ENCODE data around the gene CACNG5. TPM values are rescaled to one million over a fixed set of nuclear protein-coding genes. Genes with fewer than 3 reads are reported as not detected.

Gene CACNG5
- total and polyA plus RNA-seq, 2 donors (not counting 1 experiment from before 2014, with no cell fraction given) = not detected

- Histone ChIP-seq H4K20me1 (ENCODE audit: control insufficient read depth, insufficient read depth, low read length, poor library complexity, severe bottlenecking) (no peaks in the 10 kb centered on the region), H3K27ac (ENCODE audit: low read length in 2 of 2) (no peak overlapping the region), H3K36me3 (replicated peaks in 1 of 2; ENCODE audit: control extremely low read depth in 1 of 2, control insufficient read depth in 1 of 2, extremely low read depth in 1 of 2, insufficient read depth in 2 of 2, low read length in 1 of 2) (no peaks in the 10 kb centered on the region), H3K4me2 (replicated peaks; ENCODE audit: low read depth, low read length, poor library complexity, severe bottlenecking) (no peak overlapping the region), H3K79me2 (ENCODE audit: control insufficient read depth, insufficient read depth, low read length) (no peaks in the 10 kb centered on the region), H3K4me3 (ENCODE audit: control extremely low read depth in 1 of 5, extremely low read depth in 1 of 5, insufficient read depth in 1 of 5, low read depth in 2 of 5, low read length in 4 of 5) (no peak overlapping the region), H3K4me1 (ENCODE audit: control insufficient read depth in 2 of 2, insufficient read depth in 2 of 2, low read length in 2 of 2) (no peaks in the 10 kb centered on the region), H3K27me3 (replicated peaks in 1 of 4; ENCODE audit: control extremely low read depth in 1 of 4, control insufficient read depth in 3 of 4, insufficient read depth in 4 of 4, low read length in 3 of 4) (peaks cover 0 to 4% (median 0%) of the 10 kb centered on the region in 4 experiments), H2AFZ (ENCODE audit: insufficient read depth, low read depth, low read length, poor library complexity, severe bottlenecking) (no peak overlapping the region), H3K9ac (ENCODE audit: low read length) (no peak overlapping the region), H3K9me3 (ENCODE audit: control extremely low read depth in 1 of 3, control insufficient read depth in 2 of 3, insufficient read depth in 1 of 3, low read length in 2 of 3) (peaks cover 0 to 9% (median 4%) of the 10 kb centered on the region in 3 donors)
- ChIA-PET CTCF (no interaction called here), POLR2A (no interaction called here)
- H3K27ac Mint-ChIP-seq = no peak overlapping the region
- peaks cover 25% of the 10 kb centered on the region for H3K27me3 Mint-ChIP-seq
- intact Hi-C loops (cut with micrococcal nuclease) = no loop called here
- no peaks in the 10 kb centered on the region for H3K4me1 Mint-ChIP-seq
- H3K4me3 Mint-ChIP-seq = no peak overlapping the region
- TF ChIP-seq CTCF (IDR thresholded peaks at IDR 0.05) = no peak
- no peak for TF ChIP-seq EZH2 (IDR thresholded peaks at IDR 0.05; ENCODE audit: borderline replicate concordance, insufficient read depth, low read depth, low read length, poor library complexity, severe bottlenecking)
- ATAC-seq (ENCODE audit: low read depth) (no peak), DNase-seq (no peak)
- 80% methylated on average over 1 of the region's 6 CpGs for WGBS (ENCODE audit: insufficient coverage)
- H3K9me3 Mint-ChIP-seq (ENCODE audit: insufficient read depth) = no peaks in the 10 kb centered on the region
Observed at GRCh38 chr17:66814026-66814425, 20.9 kb upstream of the CACNG5 start.

- H3K9ac ChIP-seq (ENCODE audit: low read length) = no peak overlapping the region
- no peak for TF ChIP-seq CTCF (IDR thresholded peaks at IDR 0.05)
- no peak for TF ChIP-seq EZH2 (IDR thresholded peaks at IDR 0.05; ENCODE audit: borderline replicate concordance, insufficient read depth, low read depth, low read length, poor library complexity, severe bottlenecking)
- no peaks in the 10 kb centered on the region for H3K4me1 ChIP-seq (ENCODE audit: control insufficient read depth in 2 of 2, insufficient read depth in 2 of 2, low read length in 2 of 2)
- intact Hi-C loops (cut with micrococcal nuclease) = no loop called here
- no peak overlapping the region for H3K27ac ChIP-seq (ENCODE audit: low read length in 2 of 2)
- Mint-ChIP-seq H3K9me3 (ENCODE audit: insufficient read depth) (no peaks in the 10 kb centered on the region), H3K4me3 (no peak overlapping the region), H3K27me3 (peaks cover 25% of the 10 kb centered on the region), H3K4me1 (no peaks in the 10 kb centered on the region), H3K27ac (no peak overlapping the region)
- H2AFZ ChIP-seq (ENCODE audit: insufficient read depth, low read depth, low read length, poor library complexity, severe bottlenecking) = no peak overlapping the region
- H3K36me3 ChIP-seq (replicated peaks in 1 of 2; ENCODE audit: control extremely low read depth in 1 of 2, control insufficient read depth in 1 of 2, extremely low read depth in 1 of 2, insufficient read depth in 2 of 2, low read length in 1 of 2) = no peaks in the 10 kb centered on the region
- ChIA-PET POLR2A (no interaction called here), CTCF (no interaction called here)
- peaks cover 0 to 9% (median 4%) of the 10 kb centered on the region in 3 donors for H3K9me3 ChIP-seq (ENCODE audit: control extremely low read depth in 1 of 3, control insufficient read depth in 2 of 3, insufficient read depth in 1 of 3, low read length in 2 of 3)
- WGBS (ENCODE audit: insufficient coverage) = 40% methylated on average over 3 of the region's 5 CpGs
- DNase-seq (no peak), ATAC-seq (ENCODE audit: low read depth) (no peak)
- no peaks in the 10 kb centered on the region for H4K20me1 ChIP-seq (ENCODE audit: control insufficient read depth, insufficient read depth, low read length, poor library complexity, severe bottlenecking)
- H3K4me3 ChIP-seq (ENCODE audit: control extremely low read depth in 1 of 5, extremely low read depth in 1 of 5, insufficient read depth in 1 of 5, low read depth in 2 of 5, low read length in 4 of 5) = no peak overlapping the region
- H3K27me3 ChIP-seq (replicated peaks in 1 of 4; ENCODE audit: control extremely low read depth in 1 of 4, control insufficient read depth in 3 of 4, insufficient read depth in 4 of 4, low read length in 3 of 4) = peaks cover 0 to under 1% (median 0%) of the 10 kb centered on the region in 4 experiments
- no peak overlapping the region for H3K4me2 ChIP-seq (replicated peaks; ENCODE audit: low read depth, low read length, poor library complexity, severe bottlenecking)
- H3K79me2 ChIP-seq (ENCODE audit: control insufficient read depth, insufficient read depth, low read length) = no peaks in the 10 kb centered on the region
Observed at GRCh38 chr17:66814570-66814969, 20.3 kb upstream of the CACNG5 start.
